Measurements from ENCODE around the gene HCRTR1.

- TF ChIP-seq CTCF (conservative IDR thresholded peaks at IDR 0.05 in 1 of 2, IDR thresholded peaks at IDR 0.05 in 1 of 2; ENCODE audit: low read depth in 1 of 2, low read length in 2 of 2): no peak
- TF ChIP-seq EZH2 (IDR thresholded peaks at IDR 0.05; ENCODE audit: low read length, missing control alignments): no peak
Observed at GRCh38 chr1:31646259-31646960, 28.9 kb downstream of the HCRTR1 start.

All from fibroblast of lung (primary cell).